ENCODE data around the gene LTBP2. TPM values are rescaled to one million over a fixed set of nuclear protein-coding genes. Genes with fewer than 3 reads are reported as not detected.

The LTBP2 gene
- total RNA-seq, 1 experiment from 2014 or later = 124 TPM

DNA sequence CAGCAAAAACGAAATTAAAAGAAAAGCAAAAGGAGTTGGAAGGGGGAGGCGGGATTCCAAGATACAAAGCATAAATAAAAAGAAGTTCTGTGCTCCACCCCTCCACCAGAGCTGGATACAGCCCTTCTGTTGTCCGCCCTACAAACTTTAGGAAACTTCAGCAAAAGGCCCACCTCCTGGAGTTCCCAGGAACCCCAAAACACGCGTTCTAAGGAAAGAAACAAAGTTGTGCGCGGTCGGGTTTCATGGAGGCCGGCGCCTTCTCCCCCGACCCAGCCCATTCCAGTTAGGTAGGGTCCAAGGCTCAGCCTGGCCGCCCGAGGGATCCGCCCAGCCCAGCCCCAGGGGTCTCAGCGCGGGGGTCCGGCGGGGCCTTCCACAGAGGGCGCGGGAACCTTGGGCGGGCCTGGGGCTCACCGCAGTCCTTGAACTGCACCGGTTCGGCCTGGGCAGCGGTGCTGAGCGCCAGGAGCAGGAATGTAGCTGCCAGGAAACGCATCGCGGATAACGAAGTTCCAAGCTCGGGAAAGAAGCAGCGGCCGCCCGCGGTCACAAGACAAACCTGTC lies 119.2 kb downstream of the LTBP2 start, which contains the start of gene NPC2:
Gene NPC2, minus strand, starts transcription at position 530 of the 567 bp plus-strand sequence. Its CDS starts 31 bp downstream, at position 499.
- CTCF ChIA-PET = interaction anchor here (0.6 to 1.1 kb wide), 3 partner anchors 116 to 340 kb away, joined by 3 to 5 read pairs (median 4); no protein-coding TSS in a partner anchor
- H3K9me3 ChIP-seq (ENCODE audit: insufficient read depth, low read depth) = no peaks in the 10 kb centered on the region
- H3K4me3 ChIP-seq = peak within 1 kb of the TSS; percentile 81
- H2AFZ ChIP-seq = peak within 1 kb of the TSS; percentile 99
- POLR2A ChIA-PET (ENCODE audit: unreplicated experiment) = interaction anchor here (0.5 to 1.3 kb wide), 15 partner anchors 13 to 766 kb away, joined by 3 to 25 read pairs (median 5); no protein-coding TSS in a partner anchor
- peaks cover 62% of the 10 kb centered on the region for H3F3A ChIP-seq (ENCODE audit: insufficient read depth, low read depth)
- no peaks in the 10 kb centered on the region for H3K9me2 ChIP-seq (ENCODE audit: insufficient read depth)
- TF ChIP-seq, protein P1, sequence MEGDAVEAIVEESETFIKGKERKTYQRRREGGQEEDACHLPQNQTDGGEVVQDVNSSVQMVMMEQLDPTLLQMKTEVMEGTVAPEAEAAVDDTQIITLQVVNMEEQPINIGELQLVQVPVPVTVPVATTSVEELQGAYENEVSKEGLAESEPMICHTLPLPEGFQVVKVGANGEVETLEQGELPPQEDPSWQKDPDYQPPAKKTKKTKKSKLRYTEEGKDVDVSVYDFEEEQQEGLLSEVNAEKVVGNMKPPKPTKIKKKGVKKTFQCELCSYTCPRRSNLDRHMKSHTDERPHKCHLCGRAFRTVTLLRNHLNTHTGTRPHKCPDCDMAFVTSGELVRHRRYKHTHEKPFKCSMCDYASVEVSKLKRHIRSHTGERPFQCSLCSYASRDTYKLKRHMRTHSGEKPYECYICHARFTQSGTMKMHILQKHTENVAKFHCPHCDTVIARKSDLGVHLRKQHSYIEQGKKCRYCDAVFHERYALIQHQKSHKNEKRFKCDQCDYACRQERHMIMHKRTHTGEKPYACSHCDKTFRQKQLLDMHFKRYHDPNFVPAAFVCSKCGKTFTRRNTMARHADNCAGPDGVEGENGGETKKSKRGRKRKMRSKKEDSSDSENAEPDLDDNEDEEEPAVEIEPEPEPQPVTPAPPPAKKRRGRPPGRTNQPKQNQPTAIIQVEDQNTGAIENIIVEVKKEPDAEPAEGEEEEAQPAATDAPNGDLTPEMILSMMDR (conservative IDR thresholded peaks at IDR 0.05) = no peak
- no peak for TF ChIP-seq EZH2 (IDR thresholded peaks at IDR 0.05; ENCODE audit: low read depth)
- no peaks in the 10 kb centered on the region for H3K27me3 ChIP-seq (ENCODE audit: insufficient read depth, low read depth)
- peaks cover 54% of the 10 kb centered on the region for H3K4me1 ChIP-seq (replicated peaks; ENCODE audit: insufficient read depth)
- no TSS peak for BruUV-seq (replicated peaks)
- peak within 1 kb of the TSS; percentile 94 for H3K4me2 ChIP-seq
- H3K36me3 ChIP-seq (ENCODE audit: low read depth) = peaks cover 19% of the 10 kb centered on the region
- DNase-seq = no peak
- peaks cover 71% of the 10 kb centered on the region for H3K79me2 ChIP-seq (ENCODE audit: low read depth)
- no peaks in the 10 kb centered on the region for H4K20me1 ChIP-seq (ENCODE audit: insufficient read depth)
- intact Hi-C loops (cut with micrococcal nuclease; ENCODE audit: unreplicated experiment) = loop anchor here (1.0 to 5.0 kb wide), 5 partner anchors 78 to 389 kb away; partner anchors contain the start of genes DLST, LTBP2 and YLPM1
- peak within 1 kb of the TSS; percentile 54 for H3K27ac ChIP-seq

DNA sequence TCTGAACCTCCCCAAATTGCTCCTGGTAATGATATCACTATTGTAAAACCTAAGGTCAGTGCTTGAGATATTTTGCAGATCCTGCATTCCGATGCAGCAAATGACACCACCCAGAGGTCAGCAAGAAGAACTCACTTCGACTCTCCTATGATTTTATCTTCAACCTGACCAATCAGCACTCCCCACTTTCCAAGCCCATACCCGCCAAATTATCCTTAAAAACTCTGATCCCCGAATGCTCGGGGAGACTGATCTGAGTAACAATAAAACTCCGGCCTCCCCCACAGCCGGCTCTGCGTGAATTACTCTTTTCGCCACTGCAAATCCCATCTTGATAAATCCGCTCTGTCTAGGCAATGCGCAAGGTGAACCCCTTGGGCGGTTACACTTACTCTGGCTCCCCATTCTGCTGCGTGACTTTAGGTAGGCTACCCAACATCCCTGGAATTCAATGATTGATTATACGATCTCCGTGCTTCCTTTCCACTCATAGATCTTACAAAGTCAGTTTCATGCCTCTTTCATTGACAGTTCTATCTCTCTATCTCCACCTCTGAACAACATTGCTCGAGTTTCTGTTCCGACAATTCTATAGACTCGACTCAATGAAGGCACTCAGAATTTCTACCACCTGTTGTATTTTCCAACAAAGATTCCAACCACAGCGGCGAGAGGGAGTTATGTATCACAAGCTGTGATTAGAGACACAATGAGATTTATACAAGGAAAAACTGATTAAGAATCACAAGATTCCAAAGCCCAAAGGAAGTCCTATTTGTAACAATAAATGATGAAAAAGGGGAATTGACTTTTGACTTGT lies 119.9 kb downstream of the LTBP2 start:
- BruUV-seq (replicated peaks) = TSS peak; percentile 63
- POLR2A ChIA-PET (ENCODE audit: unreplicated experiment) = interaction anchor here (0.6 to 0.8 kb wide), 5 partner anchors 73 to 767 kb away, joined by 3 to 7 read pairs (median 6); no protein-coding TSS in a partner anchor
- peaks cover 61% of the 10 kb centered on the region for H3K4me1 ChIP-seq (replicated peaks; ENCODE audit: insufficient read depth)
- CTCF ChIA-PET = interaction anchor here (0.6 to 2.0 kb wide), 3 partner anchors 34 to 341 kb away, joined by 3 to 6 read pairs (median 3); no protein-coding TSS in a partner anchor
- H3K27ac ChIP-seq = peak overlapping the region; percentile 54
- DNase-seq = peak; percentile 55 to 79
- no peaks in the 10 kb centered on the region for H3K9me3 ChIP-seq (ENCODE audit: insufficient read depth, low read depth)
- H3K36me3 ChIP-seq (ENCODE audit: low read depth) = peaks cover 26% of the 10 kb centered on the region
- H4K20me1 ChIP-seq (ENCODE audit: insufficient read depth) = no peaks in the 10 kb centered on the region
- peaks cover 61% of the 10 kb centered on the region for H3F3A ChIP-seq (ENCODE audit: insufficient read depth, low read depth)
- TF ChIP-seq, protein P1 (conservative IDR thresholded peaks at IDR 0.05) = peak; percentile 59; the same call in 1 of the 2 replicates
- no peak for TF ChIP-seq EZH2 (IDR thresholded peaks at IDR 0.05; ENCODE audit: low read depth)
- H3K79me2 ChIP-seq (ENCODE audit: low read depth) = peaks cover 77% of the 10 kb centered on the region
- no peaks in the 10 kb centered on the region for H3K9me2 ChIP-seq (ENCODE audit: insufficient read depth)
- intact Hi-C loops (cut with micrococcal nuclease; ENCODE audit: unreplicated experiment) = loop anchor here (1.0 to 5.0 kb wide), 4 partner anchors 121 to 390 kb away; partner anchors contain the start of genes DLST, LTBP2 and YLPM1
- H3K27me3 ChIP-seq (ENCODE audit: insufficient read depth, low read depth) = no peaks in the 10 kb centered on the region
- peak overlapping the region; percentile 89 for H2AFZ ChIP-seq
- H3K4me2 ChIP-seq = peak overlapping the region; percentile 94
- H3K4me3 ChIP-seq = peak overlapping the region; percentile 71

- peaks cover 87% of the 10 kb centered on the region for H3K79me2 ChIP-seq (ENCODE audit: low read depth)
- H4K20me1 ChIP-seq (ENCODE audit: insufficient read depth) = no peaks in the 10 kb centered on the region
- CTCF ChIA-PET = interaction anchor here (0.6 to 2.0 kb wide), 4 partner anchors 12 to 131 kb away, joined by 3 to 6 read pairs (median 4); no protein-coding TSS in a partner anchor
- peak overlapping the region; percentile 80 for H3K27ac ChIP-seq
- H3K9me3 ChIP-seq (ENCODE audit: insufficient read depth, low read depth) = no peaks in the 10 kb centered on the region
- intact Hi-C loops (cut with micrococcal nuclease; ENCODE audit: unreplicated experiment) = loop anchor here (5.0 kb wide), 1 partner anchor 392 kb away; the partner anchor contains the start of gene DLST
- no peaks in the 10 kb centered on the region for H3K9me2 ChIP-seq (ENCODE audit: insufficient read depth)
- peaks cover 36% of the 10 kb centered on the region for H3K36me3 ChIP-seq (ENCODE audit: low read depth)
- TF ChIP-seq, protein P1 (conservative IDR thresholded peaks at IDR 0.05) = no peak
- no peak for TF ChIP-seq EZH2 (IDR thresholded peaks at IDR 0.05; ENCODE audit: low read depth)
- H3K4me3 ChIP-seq = peak overlapping the region; percentile 4; the same call in 1 of the 2 replicates
- DNase-seq = no peak
- H2AFZ ChIP-seq = no peak overlapping the region
- H3K27me3 ChIP-seq (ENCODE audit: insufficient read depth, low read depth) = no peaks in the 10 kb centered on the region
- peak overlapping the region; percentile 94 for H3K4me2 ChIP-seq
- no TSS peak for BruUV-seq (replicated peaks)
- H3F3A ChIP-seq (ENCODE audit: insufficient read depth, low read depth) = peaks cover 53% of the 10 kb centered on the region
- peaks cover 70% of the 10 kb centered on the region for H3K4me1 ChIP-seq (replicated peaks; ENCODE audit: insufficient read depth)
- POLR2A ChIA-PET (ENCODE audit: unreplicated experiment) = interaction anchor here (0.7 kb wide), 3 partner anchors 80 to 182 kb away, joined by 3 to 6 read pairs (median 5); no protein-coding TSS in a partner anchor
Observed at GRCh38 chr14:74490486-74490885, 121.6 kb downstream of the LTBP2 start.

All from PC-9 (cell line).